Measurements from ENCODE around the gene PCDHGA3. TPM values are rescaled to one million over a fixed set of nuclear protein-coding genes. Genes with fewer than 3 reads are reported as not detected.

Gene PCDHGA3
- polyA plus RNA-seq, 1 of the 3 experiments (the other 2 are of a cell fraction) = 0.33 TPM

DNA sequence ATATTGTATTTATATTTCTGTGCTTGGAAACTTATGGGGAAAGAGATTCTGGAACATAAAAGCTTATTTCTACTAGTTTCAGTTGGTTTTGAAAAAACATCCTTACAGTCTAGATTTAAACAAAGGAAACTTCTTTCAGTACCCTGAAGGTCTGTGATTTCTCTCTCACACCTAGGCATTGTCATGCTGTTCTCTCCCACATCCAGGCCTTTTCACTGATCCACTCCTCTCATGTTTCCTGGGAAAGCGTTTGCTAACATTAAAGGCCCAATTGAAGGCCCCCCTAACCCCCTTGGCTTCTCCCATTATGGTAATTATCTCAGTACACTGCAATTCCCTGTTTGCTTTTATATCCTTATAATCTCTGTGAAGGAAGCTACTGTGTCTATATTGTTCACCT is 856 bp upstream of the PCDHGA3 start:
- no peak for DNase-seq
- Histone ChIP-seq H3K4me3 (ENCODE audit: low read depth in 2 of 2, low read length in 1 of 2) (no peak overlapping the region), H4K20me1 (ENCODE audit: insufficient read depth) (no peaks in the 10 kb centered on the region), H3F3A (replicated peaks; ENCODE audit: insufficient read depth) (no peaks in the 10 kb centered on the region), H3K4me1 (ENCODE audit: control insufficient read depth in 1 of 2, insufficient read depth in 2 of 2, low read depth in 1 of 2, low read length in 1 of 2) (no peaks in the 10 kb centered on the region), H3K9me2 (no peaks in the 10 kb centered on the region), H2AFZ (ENCODE audit: low read depth) (no peak overlapping the region), H3K79me2 (ENCODE audit: insufficient read depth) (no peaks in the 10 kb centered on the region), H3K9ac (no peak overlapping the region), H3K9me3 (no peaks in the 10 kb centered on the region), H3K36me3 (replicated peaks in 1 of 2; ENCODE audit: control insufficient read depth in 1 of 2, insufficient read depth in 2 of 2, low read length in 1 of 2) (no peaks in the 10 kb centered on the region), H3K27ac (ENCODE audit: low read depth in 2 of 2, low read length in 1 of 2) (no peak overlapping the region), H3K4me2 (no peak overlapping the region), H3K27me3 (ENCODE audit: insufficient read depth) (no peaks in the 10 kb centered on the region)
- POLR2A ChIA-PET = no interaction called here
- 0% methylated on average over 1 of the region's 1 CpG for WGBS (ENCODE audit: low lambda C conversion rate)
- CTCF ChIA-PET = interaction anchor here (1.2 to 2.0 kb wide), 4 partner anchors 13 to 221 kb away, joined by 3 to 6 read pairs (median 4); partner anchors contain the start of genes PCDHGA1 and PCDHGB7
- TF ChIP-seq, protein P1, sequence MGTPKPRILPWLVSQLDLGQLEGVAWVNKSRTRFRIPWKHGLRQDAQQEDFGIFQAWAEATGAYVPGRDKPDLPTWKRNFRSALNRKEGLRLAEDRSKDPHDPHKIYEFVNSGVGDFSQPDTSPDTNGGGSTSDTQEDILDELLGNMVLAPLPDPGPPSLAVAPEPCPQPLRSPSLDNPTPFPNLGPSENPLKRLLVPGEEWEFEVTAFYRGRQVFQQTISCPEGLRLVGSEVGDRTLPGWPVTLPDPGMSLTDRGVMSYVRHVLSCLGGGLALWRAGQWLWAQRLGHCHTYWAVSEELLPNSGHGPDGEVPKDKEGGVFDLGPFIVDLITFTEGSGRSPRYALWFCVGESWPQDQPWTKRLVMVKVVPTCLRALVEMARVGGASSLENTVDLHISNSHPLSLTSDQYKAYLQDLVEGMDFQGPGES (IDR thresholded peaks at IDR 0.05; ENCODE audit: low read depth, low read length) = no peak
- TF ChIP-seq SIN3A (IDR thresholded peaks at IDR 0.05; ENCODE audit: borderline replicate concordance, low read depth, low read length) (no peak), CHD2 (IDR thresholded peaks at IDR 0.05; ENCODE audit: low read length, partially characterized antibody) (no peak), FOXM1 (IDR thresholded peaks at IDR 0.05; ENCODE audit: low read depth) (no peak), GATA2 (CRISPR knock-in tag; IDR thresholded peaks at IDR 0.05) (no peak), ELF1 (IDR thresholded peaks at IDR 0.05) (no peak), FOSL2 (IDR thresholded peaks at IDR 0.05; ENCODE audit: borderline replicate concordance, low read depth) (no peak), RFX5 (IDR thresholded peaks at IDR 0.05; ENCODE audit: low read length) (no peak), PBX3 (IDR thresholded peaks at IDR 0.05) (no peak), GABPA (IDR thresholded peaks at IDR 0.05; ENCODE audit: low read depth) (no peak), YY1 (IDR thresholded peaks at IDR 0.05; ENCODE audit: low read depth) (no peak), RCOR1 (IDR thresholded peaks at IDR 0.05; ENCODE audit: low read length) (no peak), NFIC (IDR thresholded peaks at IDR 0.05; ENCODE audit: borderline replicate concordance) (no peak), ZBTB33 (IDR thresholded peaks at IDR 0.05; ENCODE audit: borderline replicate concordance, low read depth) (no peak), SMC3 (IDR thresholded peaks at IDR 0.05; ENCODE audit: low read depth, low read length) (no peak), TCF12 (IDR thresholded peaks at IDR 0.05) (no peak), FOXJ3 (CRISPR knock-in tag; IDR thresholded peaks at IDR 0.05) (no peak)
- TF ChIP-seq, protein P2, sequence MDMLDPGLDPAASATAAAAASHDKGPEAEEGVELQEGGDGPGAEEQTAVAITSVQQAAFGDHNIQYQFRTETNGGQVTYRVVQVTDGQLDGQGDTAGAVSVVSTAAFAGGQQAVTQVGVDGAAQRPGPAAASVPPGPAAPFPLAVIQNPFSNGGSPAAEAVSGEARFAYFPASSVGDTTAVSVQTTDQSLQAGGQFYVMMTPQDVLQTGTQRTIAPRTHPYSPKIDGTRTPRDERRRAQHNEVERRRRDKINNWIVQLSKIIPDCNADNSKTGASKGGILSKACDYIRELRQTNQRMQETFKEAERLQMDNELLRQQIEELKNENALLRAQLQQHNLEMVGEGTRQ (IDR thresholded peaks at IDR 0.05; ENCODE audit: borderline replicate concordance, low read depth, low read length) = no peak
- TF ChIP-seq, protein P3, sequence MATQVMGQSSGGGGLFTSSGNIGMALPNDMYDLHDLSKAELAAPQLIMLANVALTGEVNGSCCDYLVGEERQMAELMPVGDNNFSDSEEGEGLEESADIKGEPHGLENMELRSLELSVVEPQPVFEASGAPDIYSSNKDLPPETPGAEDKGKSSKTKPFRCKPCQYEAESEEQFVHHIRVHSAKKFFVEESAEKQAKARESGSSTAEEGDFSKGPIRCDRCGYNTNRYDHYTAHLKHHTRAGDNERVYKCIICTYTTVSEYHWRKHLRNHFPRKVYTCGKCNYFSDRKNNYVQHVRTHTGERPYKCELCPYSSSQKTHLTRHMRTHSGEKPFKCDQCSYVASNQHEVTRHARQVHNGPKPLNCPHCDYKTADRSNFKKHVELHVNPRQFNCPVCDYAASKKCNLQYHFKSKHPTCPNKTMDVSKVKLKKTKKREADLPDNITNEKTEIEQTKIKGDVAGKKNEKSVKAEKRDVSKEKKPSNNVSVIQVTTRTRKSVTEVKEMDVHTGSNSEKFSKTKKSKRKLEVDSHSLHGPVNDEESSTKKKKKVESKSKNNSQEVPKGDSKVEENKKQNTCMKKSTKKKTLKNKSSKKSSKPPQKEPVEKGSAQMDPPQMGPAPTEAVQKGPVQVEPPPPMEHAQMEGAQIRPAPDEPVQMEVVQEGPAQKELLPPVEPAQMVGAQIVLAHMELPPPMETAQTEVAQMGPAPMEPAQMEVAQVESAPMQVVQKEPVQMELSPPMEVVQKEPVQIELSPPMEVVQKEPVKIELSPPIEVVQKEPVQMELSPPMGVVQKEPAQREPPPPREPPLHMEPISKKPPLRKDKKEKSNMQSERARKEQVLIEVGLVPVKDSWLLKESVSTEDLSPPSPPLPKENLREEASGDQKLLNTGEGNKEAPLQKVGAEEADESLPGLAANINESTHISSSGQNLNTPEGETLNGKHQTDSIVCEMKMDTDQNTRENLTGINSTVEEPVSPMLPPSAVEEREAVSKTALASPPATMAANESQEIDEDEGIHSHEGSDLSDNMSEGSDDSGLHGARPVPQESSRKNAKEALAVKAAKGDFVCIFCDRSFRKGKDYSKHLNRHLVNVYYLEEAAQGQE (IDR thresholded peaks at IDR 0.05; ENCODE audit: low read depth, low read length) = no peak
- TF ChIP-seq, protein P4, sequence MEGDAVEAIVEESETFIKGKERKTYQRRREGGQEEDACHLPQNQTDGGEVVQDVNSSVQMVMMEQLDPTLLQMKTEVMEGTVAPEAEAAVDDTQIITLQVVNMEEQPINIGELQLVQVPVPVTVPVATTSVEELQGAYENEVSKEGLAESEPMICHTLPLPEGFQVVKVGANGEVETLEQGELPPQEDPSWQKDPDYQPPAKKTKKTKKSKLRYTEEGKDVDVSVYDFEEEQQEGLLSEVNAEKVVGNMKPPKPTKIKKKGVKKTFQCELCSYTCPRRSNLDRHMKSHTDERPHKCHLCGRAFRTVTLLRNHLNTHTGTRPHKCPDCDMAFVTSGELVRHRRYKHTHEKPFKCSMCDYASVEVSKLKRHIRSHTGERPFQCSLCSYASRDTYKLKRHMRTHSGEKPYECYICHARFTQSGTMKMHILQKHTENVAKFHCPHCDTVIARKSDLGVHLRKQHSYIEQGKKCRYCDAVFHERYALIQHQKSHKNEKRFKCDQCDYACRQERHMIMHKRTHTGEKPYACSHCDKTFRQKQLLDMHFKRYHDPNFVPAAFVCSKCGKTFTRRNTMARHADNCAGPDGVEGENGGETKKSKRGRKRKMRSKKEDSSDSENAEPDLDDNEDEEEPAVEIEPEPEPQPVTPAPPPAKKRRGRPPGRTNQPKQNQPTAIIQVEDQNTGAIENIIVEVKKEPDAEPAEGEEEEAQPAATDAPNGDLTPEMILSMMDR (IDR thresholded peaks at IDR 0.05) = no peak

Data from SK-N-SH (cell line).